Activated CD8-positive, alpha-beta T cell treated with anti-CD3 and anti-CD28 coated beads, Interleukin-2, amount 10 ng/mL, durations not matched to agents 7 days and 5 days (primary cell): ENCODE data around the gene DUSP11. TPM values are rescaled to one million over a fixed set of nuclear protein-coding genes. Genes with fewer than 3 reads are reported as not detected.
"Not testable (repeated sequence)": the region's sequence is repeated elsewhere in the genome, so short reads cannot be mapped to it uniquely, and the experiment has no call there.

Experiments used
- ATAC-seq: fragments of 150-1000 bp; cut with Tn5 transposase; one replicate; pipeline ENCODE4 v1.10.0; 2021; ENCODE audit warnings: moderate library complexity
- CTCF ChIA-PET: fragments of 350-600 bp; sonication (Branson Sonifier 250); formaldehyde crosslinking; loops from one replicate; lab custom pipeline; 2021; ENCODE audit warnings: antibody characterized with exemption; lab: Charles Lee
- POLR2A ChIA-PET: fragments of 350-600 bp; sonication (Branson Sonifier 250); formaldehyde crosslinking; loops from one replicate; lab custom pipeline; 2021; ENCODE audit warnings: antibody characterized with exemption; lab: Charles Lee
- DNase-seq: peaks from one replicate; pipeline ENCODE4 v3.0.0-alpha.2; 2020
- H3K27ac Mint-ChIP-seq: one replicate; pipeline ENCODE4 v1.8.0; 2021; ENCODE audit warnings: mild to moderate bottlenecking, mixed read lengths
- H3K27me3 Mint-ChIP-seq: one replicate; pipeline ENCODE4 v1.8.0; 2021; ENCODE audit warnings: low read depth, mixed read lengths
- H3K36me3 Mint-ChIP-seq: one replicate; pipeline ENCODE4 v1.8.0; 2021; ENCODE audit warnings: low read depth, mixed read lengths
- H3K4me1 Mint-ChIP-seq: one replicate; pipeline ENCODE4 v1.8.0; 2021; ENCODE audit warnings: low read depth, mixed read lengths
- H3K4me3 Mint-ChIP-seq: one replicate; pipeline ENCODE4 v1.8.0; 2021; ENCODE audit warnings: mild to moderate bottlenecking, mixed read lengths
- H3K9me3 Mint-ChIP-seq: one replicate; pipeline ENCODE4 v1.8.0; 2022; ENCODE audit warnings: mixed read lengths; ENCODE audit not compliant: insufficient read depth
- total RNA-seq, 2 experiments: library from RNA; stranded (reverse); gene quantifications; one replicate each; pipeline ENCODE4 v1.2.3, GENCODE V29; 2021

DUSP11 gene
- total RNA-seq, 2 experiments from 2014 or later: 24.3 to 25.6 TPM

DNA sequence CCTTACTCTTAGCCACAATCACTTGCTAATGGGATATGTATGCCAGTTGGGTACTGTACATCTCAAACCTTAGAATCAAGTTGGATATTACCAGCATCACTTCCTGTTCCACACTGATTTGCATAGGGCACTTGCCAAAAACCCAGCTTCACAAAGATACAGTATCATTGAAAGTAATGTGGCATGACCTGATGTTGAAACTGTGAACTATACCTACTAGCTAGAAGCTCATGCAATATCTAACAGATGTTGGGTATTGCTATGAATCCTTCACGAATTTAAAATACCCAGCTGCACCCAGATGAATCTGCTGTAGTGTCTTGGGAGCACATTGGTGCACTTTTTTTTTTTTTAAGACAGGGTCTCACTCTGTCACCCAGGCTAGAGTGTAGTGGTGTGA is 42.4 kb upstream of the DUSP11 start:
- Mint-ChIP-seq H3K4me3 (no peak overlapping the region), H3K27ac (no peak overlapping the region), H3K27me3 (peaks cover 4% of the 10 kb centered on the region), H3K4me1 (peaks cover 7% of the 10 kb centered on the region), H3K36me3 (no peaks in the 10 kb centered on the region), H3K9me3 (no peaks in the 10 kb centered on the region)
- ChIA-PET POLR2A (interaction anchor here (0.9 kb wide), 1 partner anchor 9 kb away, joined by 3 read pairs; no protein-coding TSS in a partner anchor), CTCF (interaction anchor here (0.6 to 8.9 kb wide), 8 partner anchors 10 to 569 kb away, joined by 3 to 215 read pairs (median 8); partner anchors contain the start of gene BOLA3)
- DNase-seq (no peak), ATAC-seq (no peak)

DNA sequence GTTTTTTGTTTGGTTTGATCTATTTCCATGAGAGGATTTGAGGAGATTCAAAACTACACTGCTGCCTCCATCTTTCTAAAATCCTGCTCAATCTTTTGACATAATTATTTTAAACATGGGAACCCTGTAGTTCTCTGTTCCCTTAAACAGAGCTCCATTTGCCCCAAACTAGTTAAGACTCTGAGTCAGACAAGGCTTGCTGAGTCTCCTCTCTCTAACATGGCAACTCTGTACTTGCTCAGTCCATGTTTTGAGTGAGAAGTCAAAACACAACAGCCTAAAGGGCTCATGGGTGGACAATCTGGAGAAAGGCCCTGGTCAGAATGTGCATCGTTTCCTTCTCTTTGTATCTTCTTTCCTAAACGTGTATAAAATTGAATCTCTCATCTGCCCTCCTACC is 41.8 kb upstream of the DUSP11 start:
- H3K4me1 Mint-ChIP-seq: peaks cover 2% of the 10 kb centered on the region
- ATAC-seq: no peak
- no peak overlapping the region for H3K27ac Mint-ChIP-seq
- ChIA-PET POLR2A (interaction anchor here (0.7 to 0.9 kb wide), 2 partner anchors 9 to 12 kb away, joined by 3 to 6 read pairs; no protein-coding TSS in a partner anchor), CTCF (interaction anchor here (0.6 to 8.9 kb wide), 5 partner anchors 9 to 513 kb away, joined by 3 to 215 read pairs (median 15); partner anchors contain the start of gene BOLA3)
- H3K36me3 Mint-ChIP-seq: no peaks in the 10 kb centered on the region
- DNase-seq: no peak
- no peak overlapping the region for H3K4me3 Mint-ChIP-seq
- no peaks in the 10 kb centered on the region for H3K9me3 Mint-ChIP-seq
- peaks cover 4% of the 10 kb centered on the region for H3K27me3 Mint-ChIP-seq

DNA sequence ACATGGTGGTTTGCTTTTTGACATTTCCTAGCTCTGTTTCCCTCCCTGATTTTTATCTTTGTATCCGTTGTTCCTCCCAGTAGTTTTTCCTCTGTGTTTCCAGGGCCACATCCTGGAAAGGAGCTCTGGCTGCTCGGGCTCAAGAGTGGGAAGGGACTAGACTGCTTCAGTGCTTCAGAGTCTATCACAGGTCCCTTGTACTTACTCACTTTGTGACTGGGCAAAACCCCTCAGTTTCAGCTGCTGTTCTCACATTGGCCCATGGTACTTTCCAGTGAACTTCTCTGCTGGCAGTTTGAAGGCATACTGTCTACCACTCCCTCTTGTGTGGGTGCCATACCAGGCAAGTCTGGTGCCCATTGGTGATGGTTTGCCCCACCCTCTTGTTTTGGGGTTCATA is 41.3 kb upstream of the DUSP11 start:
- Mint-ChIP-seq H3K27me3 (peaks cover 4% of the 10 kb centered on the region), H3K9me3 (no peaks in the 10 kb centered on the region), H3K4me3 (no peak overlapping the region), H3K27ac (no peak overlapping the region), H3K4me1 (peaks cover 2% of the 10 kb centered on the region), H3K36me3 (no peaks in the 10 kb centered on the region)
- POLR2A ChIA-PET: interaction anchor here (0.7 kb wide), 1 partner anchor 11 kb away, joined by 6 read pairs; no protein-coding TSS in a partner anchor
- CTCF ChIA-PET: interaction anchor here (0.7 to 8.9 kb wide), 4 partner anchors 9 to 514 kb away, joined by 3 to 215 read pairs (median 29); partner anchors contain the start of gene BOLA3
- DNase-seq (no peak), ATAC-seq (no peak)

DNA sequence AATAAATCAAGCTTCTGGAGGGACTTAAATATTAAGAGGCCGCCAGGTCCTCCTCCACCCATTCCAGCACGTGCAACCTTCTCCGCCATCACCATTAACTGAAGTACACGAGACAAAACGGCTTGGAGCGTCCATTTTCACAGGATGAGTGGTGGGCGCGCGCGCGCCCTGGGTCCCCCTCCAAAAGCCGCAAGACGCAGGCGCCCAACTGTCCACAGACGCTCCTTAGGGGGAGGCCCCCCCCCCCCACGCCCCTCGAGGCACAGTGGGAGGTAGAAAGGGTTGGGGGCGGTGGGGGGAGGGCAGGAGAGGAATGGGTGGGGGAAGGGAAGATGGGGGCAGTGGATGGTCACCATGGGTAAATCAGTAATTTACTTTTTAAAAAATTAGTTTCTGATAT is 38.4 kb upstream of the DUSP11 start:
- Mint-ChIP-seq H3K4me1 (peaks cover 3% of the 10 kb centered on the region), H3K4me3 (no peak overlapping the region), H3K27me3 (peaks cover 10% of the 10 kb centered on the region), H3K36me3 (no peaks in the 10 kb centered on the region), H3K27ac (no peak overlapping the region), H3K9me3 (no peaks in the 10 kb centered on the region)
- CTCF ChIA-PET: no interaction called here
- ATAC-seq: no peak
- POLR2A ChIA-PET: no interaction called here
- no peak for DNase-seq

DNA sequence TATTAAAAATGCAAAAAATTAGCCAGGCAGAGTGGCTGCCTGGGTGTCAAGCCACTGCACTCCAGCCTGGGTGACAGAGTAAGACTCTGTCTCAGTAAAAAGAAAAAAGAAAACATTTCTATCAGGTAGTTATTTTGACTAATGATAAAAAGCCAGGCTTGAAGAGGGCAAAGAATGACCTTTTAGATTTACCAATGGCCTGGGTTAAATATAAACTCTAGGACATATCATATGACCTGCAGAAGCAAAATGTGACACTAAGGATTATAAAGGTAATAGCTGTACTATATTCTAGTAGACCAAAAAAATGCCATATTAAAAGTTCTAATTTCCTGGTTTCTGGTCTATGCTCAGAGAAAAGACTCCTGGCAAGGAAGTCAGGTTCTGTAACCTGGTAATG is 32.7 kb upstream of the DUSP11 start:
- CTCF ChIA-PET: interaction anchor here (0.8 to 3.2 kb wide), 3 partner anchors 10 to 32 kb away, joined by 4 to 15 read pairs (median 12); no protein-coding TSS in a partner anchor
- peaks cover 15% of the 10 kb centered on the region for H3K27me3 Mint-ChIP-seq

DNA sequence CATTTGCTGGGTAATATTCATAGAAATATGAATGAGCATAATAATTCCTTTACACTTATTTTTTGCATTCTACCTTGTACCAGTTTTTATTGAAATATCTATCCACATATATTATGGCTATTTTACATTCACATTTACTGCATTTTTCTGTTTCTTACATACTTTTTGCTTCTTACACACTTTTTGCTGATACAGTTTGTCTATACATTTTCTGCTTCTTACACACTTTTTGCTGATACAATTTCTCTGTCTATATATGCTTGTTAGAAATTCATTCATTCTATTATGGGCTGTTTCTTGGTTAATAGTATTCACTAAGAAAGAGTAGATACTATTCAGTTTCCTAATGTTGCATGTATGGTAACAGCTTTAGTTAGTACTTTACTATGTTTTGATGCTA is 32.0 kb upstream of the DUSP11 start:
- Mint-ChIP-seq H3K36me3 (no peaks in the 10 kb centered on the region), H3K27me3 (peaks cover 15% of the 10 kb centered on the region), H3K4me1 (peaks cover 9% of the 10 kb centered on the region), H3K27ac (no peak overlapping the region), H3K9me3 (no peaks in the 10 kb centered on the region), H3K4me3 (no peak overlapping the region)
- ChIA-PET CTCF (interaction anchor here (0.8 to 3.2 kb wide), 3 partner anchors 11 to 31 kb away, joined by 4 to 15 read pairs (median 12); no protein-coding TSS in a partner anchor), POLR2A (no interaction called here)
- no peak for DNase-seq
- no peak for ATAC-seq

More for the DNA sequence above, 32.7 kb upstream of the DUSP11 start:
- ATAC-seq (no peak), DNase-seq (no peak)
- Mint-ChIP-seq H3K4me3 (no peak overlapping the region), H3K9me3 (no peaks in the 10 kb centered on the region), H3K27ac (no peak overlapping the region), H3K36me3 (no peaks in the 10 kb centered on the region), H3K4me1 (peaks cover 9% of the 10 kb centered on the region)
- POLR2A ChIA-PET: interaction anchor here (1.5 kb wide), 1 partner anchor 10 kb away, joined by 3 read pairs; no protein-coding TSS in a partner anchor

DNA sequence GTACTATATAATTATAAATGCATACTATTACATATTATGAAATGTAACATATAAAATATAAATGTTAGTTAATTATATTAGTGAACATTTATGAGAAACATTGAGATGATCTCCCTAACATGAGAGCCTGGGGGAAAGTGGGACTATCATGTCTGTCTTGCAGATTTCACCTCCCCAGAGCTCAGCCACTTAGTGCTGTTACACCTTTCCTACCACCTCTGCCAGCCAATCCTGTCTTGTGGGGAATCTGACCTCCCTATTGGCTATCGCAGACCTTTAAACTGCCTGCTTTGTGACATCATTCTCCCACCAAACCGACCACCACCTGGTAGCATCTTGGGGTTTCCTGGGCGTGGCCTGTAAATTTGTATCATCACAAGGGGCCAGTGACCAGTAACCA is 4.0 kb upstream of the DUSP11 start, which contains the start of gene C2orf78:
TSS of gene C2orf78 (plus strand) at position 301 of the 400 bp plus-strand sequence. CDS start 127 bp downstream, outside the sequence.
- H3K4me3 Mint-ChIP-seq, H3K4me1 Mint-ChIP-seq, H3K27me3 Mint-ChIP-seq, H3K9me3 Mint-ChIP-seq, CTCF ChIA-PET, ATAC-seq, POLR2A ChIA-PET, H3K36me3 Mint-ChIP-seq, DNase-seq, H3K27ac Mint-ChIP-seq: not testable (repeated sequence)

DNA sequence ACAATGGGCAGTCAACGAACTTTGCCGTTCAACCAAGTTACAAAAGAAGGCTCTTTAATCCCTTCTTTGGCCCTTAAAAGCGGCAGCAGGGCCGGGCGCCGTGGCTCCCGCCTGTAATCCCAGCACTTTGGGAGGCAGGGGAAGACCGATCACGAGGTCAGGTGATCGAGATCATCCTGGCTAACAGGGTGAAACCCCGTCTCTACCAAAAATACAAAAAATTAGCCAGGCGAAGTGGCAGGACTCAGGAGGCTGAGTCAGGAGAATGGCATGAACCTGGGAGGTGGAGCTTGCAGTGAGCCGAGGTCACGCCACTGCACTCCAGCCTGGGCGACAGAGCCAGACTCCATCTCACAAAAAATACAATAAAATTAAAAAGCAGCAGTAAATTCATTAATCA is 3.5 kb upstream of the DUSP11 start:
- H3K4me3 Mint-ChIP-seq, H3K27ac Mint-ChIP-seq, POLR2A ChIA-PET, ATAC-seq, H3K9me3 Mint-ChIP-seq, DNase-seq, H3K27me3 Mint-ChIP-seq, H3K36me3 Mint-ChIP-seq, CTCF ChIA-PET, H3K4me1 Mint-ChIP-seq: not testable (repeated sequence)

DNA sequence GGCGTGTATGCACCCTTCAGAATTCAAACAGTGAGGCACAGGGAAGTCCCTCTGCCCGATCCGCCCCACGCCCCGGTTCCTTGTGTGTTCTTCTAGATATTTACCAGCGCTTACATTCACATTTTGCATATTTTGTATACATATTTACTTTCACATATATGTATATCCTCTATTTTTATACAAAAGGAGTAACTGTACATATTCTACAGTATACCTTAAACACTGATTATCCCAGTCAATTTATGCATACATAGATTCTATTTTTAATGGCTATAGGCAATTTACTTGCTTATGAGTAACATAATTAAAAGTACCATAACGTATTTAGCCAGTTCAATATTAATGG is 307 bp upstream of the DUSP11 start:
- no peak for DNase-seq
- H3K4me3 Mint-ChIP-seq: peak overlapping the region; percentile 99
- CTCF ChIA-PET: interaction anchor here (1.0 to 1.9 kb wide), 5 partner anchors 21 to 44 kb away, joined by 3 to 7 read pairs (median 5); partner anchors contain the start of gene TPRKB
- peaks cover 13% of the 10 kb centered on the region for H3K4me1 Mint-ChIP-seq
- POLR2A ChIA-PET: interaction anchor here (1.1 to 1.5 kb wide), 2 partner anchors 43 to 44 kb away, joined by 3 to 6 read pairs; partner anchors contain the start of gene TPRKB
- no peak for ATAC-seq
- peak overlapping the region; percentile 97 for H3K27ac Mint-ChIP-seq
- no peaks in the 10 kb centered on the region for H3K9me3 Mint-ChIP-seq
- H3K27me3 Mint-ChIP-seq: no peaks in the 10 kb centered on the region
- H3K36me3 Mint-ChIP-seq: peaks cover 17% of the 10 kb centered on the region

DNA sequence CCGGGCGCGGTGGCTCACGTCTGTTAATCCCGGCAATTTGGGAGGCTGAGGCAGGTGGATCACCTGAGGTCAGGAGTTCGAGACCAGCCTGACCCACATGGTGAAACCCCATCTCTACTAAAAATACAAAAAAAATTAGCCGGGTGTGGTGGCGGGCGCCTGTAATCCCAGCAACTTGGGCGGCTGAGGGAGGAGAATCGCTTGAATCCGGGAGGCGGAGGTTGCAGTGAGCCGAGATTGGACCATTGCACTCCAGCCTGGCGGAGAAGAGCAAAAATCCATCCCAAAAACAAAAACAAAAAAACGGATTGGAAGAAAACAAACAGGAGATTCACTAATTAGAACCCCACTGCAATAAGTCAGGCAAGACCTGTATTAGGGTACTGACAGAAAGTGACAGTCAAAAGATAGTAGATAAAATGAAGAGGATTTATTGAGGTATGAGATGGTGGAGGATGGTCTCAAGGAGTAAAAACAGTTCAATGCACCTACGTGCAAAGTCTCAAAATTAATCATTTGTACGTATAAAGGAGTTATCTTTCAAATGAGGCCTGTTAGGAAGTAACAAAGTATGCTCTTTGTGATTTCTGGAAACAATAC is 936 bp downstream of the DUSP11 start:
- not testable (repeated sequence) for H3K9me3 Mint-ChIP-seq, ATAC-seq, DNase-seq, H3K27me3 Mint-ChIP-seq
- peak overlapping the region; percentile 97 for H3K27ac Mint-ChIP-seq
- POLR2A ChIA-PET: interaction anchor here (0.5 to 1.1 kb wide), 2 partner anchors 42 to 406 kb away, joined by 3 to 6 read pairs; partner anchors contain the start of gene TPRKB
- peaks cover 13% of the 10 kb centered on the region for H3K4me1 Mint-ChIP-seq
- peaks cover 28% of the 10 kb centered on the region for H3K36me3 Mint-ChIP-seq
- H3K4me3 Mint-ChIP-seq: peak overlapping the region; percentile 99
- CTCF ChIA-PET: interaction anchor here (0.7 to 1.0 kb wide), 3 partner anchors 22 to 89 kb away, joined by 3 to 5 read pairs (median 3); partner anchors contain the start of gene TPRKB

DNA sequence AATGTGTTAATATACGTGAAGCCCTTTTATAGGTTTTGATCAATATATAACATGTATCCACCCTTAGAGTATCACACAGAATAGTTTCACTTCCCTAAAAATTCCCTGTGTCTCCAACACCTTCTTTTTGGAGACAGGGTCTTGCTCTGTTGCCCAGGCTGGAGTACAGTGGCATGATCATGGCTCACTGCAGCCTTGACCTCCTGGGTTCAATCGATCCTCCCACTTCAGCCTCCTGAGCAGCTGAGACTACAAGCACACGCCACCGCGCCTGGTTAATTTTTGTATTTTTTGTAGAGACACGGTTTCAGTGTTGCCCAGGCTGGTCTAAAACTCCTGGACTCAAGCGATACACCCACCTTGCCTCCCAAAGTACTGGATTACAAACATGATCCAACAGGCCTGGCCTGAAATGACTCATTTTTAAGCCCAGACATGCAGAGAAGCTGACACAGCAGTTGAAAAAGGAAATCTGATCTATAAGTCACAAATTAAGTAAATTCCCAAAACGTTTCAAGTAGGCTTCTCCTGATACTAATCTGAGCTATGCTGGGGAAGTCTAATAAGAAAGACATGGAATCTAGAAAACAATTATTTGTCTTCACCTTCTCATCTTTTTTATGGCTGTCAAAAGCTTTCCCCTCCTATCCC is 2.9 kb downstream of the DUSP11 start:
- no peak overlapping the region for H3K4me3 Mint-ChIP-seq
- H3K36me3 Mint-ChIP-seq: peaks cover 40% of the 10 kb centered on the region
- H3K9me3 Mint-ChIP-seq: no peaks in the 10 kb centered on the region

More for the DNA sequence above, 2.9 kb downstream of the DUSP11 start:
- Mint-ChIP-seq H3K27ac (no peak overlapping the region), H3K27me3 (no peaks in the 10 kb centered on the region), H3K4me1 (peaks cover 15% of the 10 kb centered on the region)
- CTCF ChIA-PET: no interaction called here
- POLR2A ChIA-PET: interaction anchor here (0.8 to 0.9 kb wide), 2 partner anchors 21 to 39 kb away, joined by 3 read pairs; no protein-coding TSS in a partner anchor
- DNase-seq: no peak
- ATAC-seq: no peak
